GM12801 (cell line): ENCODE results near the gene ANXA8L1.
"Not testable (repeated sequence)": the region's sequence is repeated elsewhere in the genome, so short reads cannot be mapped to it uniquely, and the experiment has no call there.

ENCODE experiments used
- TF ChIP-seq, protein P1 (sequence below): IDR thresholded peaks from one replicate; pipeline ENCODE4 v1.5.1; 2011; ENCODE audit warnings: control low read depth; ENCODE audit not compliant: insufficient read length; ENCODE audit errors: extremely low read depth

ANXA8L1 gene, protein sequence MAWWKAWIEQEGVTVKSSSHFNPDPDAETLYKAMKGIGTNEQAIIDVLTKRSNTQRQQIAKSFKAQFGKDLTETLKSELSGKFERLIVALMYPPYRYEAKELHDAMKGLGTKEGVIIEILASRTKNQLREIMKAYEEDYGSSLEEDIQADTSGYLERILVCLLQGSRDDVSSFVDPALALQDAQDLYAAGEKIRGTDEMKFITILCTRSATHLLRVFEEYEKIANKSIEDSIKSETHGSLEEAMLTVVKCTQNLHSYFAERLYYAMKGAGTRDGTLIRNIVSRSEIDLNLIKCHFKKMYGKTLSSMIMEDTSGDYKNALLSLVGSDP

DNA sequence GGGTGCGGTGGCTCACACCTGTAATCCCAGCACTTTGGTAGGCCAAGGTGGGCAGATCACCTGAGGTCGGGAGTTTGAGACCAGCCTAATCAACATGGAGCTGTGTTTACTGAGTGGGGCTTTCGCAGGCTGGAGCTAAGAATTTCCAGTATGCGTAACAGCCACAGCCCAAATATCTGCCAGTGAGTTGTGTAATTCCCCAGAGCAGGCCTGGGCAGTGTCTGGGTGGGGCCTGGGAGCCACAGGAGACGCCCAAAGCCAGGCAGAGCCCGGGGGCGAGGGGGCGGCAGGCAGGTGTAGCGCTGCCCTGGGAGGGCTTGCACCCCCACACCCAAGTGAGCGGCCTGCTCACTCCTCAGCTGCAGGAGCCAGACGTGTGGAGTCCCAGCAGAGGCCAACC is at the start of gene ANXA8L1:
ANXA8L1 (plus strand) TSS at position 371 of the 400 bp plus-strand sequence. CDS start 76 bp downstream, outside the sequence.
- TF ChIP-seq, protein P1, sequence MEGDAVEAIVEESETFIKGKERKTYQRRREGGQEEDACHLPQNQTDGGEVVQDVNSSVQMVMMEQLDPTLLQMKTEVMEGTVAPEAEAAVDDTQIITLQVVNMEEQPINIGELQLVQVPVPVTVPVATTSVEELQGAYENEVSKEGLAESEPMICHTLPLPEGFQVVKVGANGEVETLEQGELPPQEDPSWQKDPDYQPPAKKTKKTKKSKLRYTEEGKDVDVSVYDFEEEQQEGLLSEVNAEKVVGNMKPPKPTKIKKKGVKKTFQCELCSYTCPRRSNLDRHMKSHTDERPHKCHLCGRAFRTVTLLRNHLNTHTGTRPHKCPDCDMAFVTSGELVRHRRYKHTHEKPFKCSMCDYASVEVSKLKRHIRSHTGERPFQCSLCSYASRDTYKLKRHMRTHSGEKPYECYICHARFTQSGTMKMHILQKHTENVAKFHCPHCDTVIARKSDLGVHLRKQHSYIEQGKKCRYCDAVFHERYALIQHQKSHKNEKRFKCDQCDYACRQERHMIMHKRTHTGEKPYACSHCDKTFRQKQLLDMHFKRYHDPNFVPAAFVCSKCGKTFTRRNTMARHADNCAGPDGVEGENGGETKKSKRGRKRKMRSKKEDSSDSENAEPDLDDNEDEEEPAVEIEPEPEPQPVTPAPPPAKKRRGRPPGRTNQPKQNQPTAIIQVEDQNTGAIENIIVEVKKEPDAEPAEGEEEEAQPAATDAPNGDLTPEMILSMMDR = not testable (repeated sequence)

DNA sequence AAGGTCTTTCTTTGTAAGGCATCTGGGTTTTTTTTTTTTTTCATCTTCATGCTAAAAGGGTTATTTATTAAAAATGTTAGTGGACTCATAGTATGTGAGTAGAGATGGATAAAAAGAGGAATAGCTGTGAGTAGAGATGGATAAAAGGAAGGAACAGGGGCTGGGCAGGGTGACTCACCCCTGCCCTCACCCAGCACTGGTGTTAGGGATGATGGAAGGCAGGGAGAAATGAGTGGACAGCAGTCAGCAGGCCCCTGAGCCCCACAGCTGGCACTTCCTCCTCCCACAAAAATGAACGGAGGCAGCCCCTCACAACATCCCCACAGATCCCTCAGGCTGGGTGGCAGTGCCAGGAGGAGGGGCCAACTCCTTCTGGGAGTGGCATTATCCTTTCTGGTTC is 49.5 kb upstream of the ANXA8L1 start:
- TF ChIP-seq, protein P1 = no peak

DNA sequence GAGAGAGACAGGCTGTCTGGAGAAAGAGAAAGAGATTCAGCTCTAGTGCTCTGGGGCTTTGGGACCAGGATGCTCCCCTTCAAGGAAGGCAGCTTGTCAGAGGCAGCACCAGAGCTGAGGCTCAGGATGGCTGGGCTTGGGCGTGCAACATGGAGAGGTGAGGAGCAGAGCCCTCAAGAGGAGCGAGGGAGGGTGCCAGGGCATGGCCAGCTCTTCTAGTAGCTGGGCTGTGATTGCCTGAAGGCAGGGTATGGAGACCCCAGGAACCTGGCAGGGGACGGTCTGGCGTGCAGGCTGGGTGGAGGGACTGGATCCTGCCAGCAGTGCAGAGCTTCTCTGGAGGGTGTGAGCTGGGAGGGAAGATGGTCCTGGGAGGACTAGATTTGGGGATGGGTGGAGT is 48.6 kb upstream of the ANXA8L1 start:
- TF ChIP-seq, protein P1 = no peak

DNA sequence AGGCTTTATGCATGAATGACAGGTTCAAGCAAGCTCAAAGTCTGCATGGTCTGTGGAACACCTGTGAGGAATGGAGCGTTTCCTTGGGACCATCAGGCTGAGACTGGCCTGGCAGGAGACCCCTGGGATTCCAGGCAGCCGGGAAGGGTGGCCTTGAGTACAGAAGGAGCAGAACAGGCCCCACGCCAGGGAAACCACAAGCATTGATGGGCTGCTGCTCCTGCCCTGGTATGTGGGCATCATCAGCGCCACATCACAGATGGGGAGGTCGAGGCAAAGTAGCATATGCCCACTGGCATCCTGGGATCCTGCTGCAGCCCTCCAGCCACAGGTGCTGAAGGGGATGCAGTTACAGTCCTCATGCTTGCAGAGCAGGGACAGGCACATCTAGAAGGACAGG is 47.9 kb upstream of the ANXA8L1 start:
- TF ChIP-seq, protein P1 = no peak

DNA sequence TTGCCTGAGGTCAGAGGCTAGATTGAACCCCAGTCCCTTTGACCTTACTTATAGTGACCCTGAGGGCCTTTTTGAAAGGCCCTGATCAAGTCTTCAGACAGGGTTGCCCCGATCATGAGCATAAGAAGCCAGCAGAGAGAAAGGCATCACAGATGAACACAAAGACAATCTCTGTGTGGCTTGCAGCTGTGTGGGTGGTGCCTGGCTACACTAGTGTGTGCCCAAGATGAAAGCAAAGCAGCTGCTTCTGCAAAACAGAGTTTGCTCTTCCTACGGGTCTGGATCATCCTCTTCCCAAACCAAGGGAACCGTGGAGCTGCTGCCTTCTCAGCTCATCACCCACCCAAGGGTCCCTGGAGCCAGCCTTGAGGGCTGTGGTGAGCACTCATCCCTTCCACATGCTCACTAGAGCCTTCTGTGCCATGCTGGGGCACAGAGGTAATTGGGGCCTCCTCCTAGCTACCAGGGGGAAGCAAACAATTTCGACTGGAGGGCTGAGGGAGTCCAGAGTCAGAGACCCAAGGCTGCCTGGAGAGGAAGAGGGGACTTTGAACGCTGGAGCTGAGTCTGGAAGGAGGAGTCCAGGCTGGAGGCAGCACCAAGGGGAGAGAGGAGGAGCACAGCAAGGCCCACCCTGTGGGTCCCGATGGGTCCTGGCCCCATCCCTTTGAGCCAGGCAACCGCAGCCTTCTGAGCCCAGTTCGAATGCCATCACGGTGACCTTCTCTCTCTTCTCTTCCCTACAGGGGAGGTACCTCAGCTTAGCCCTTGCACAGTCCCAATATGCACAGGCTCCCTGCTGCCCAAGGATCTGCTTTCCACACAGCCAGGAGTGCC is 46.5 kb upstream of the ANXA8L1 start:
- TF ChIP-seq, protein P1 = no peak

DNA sequence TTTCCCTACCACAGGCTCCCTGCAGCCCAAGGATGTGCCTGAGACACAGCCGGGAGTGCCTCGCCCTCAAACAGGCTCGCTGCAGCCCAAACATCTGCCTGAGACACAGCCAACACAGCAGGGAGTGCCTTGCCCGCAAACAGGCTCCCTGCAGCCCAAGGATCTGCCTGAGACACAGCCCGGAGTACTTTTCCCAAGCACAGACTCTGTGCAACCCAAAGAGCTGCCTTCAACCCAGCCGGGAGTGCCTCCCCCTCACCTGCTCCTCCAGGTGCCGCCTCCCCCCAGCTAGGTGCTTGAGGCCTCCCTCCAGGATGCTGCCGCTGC is 45.9 kb upstream of the ANXA8L1 start:
- TF ChIP-seq, protein P1 = no peak

DNA sequence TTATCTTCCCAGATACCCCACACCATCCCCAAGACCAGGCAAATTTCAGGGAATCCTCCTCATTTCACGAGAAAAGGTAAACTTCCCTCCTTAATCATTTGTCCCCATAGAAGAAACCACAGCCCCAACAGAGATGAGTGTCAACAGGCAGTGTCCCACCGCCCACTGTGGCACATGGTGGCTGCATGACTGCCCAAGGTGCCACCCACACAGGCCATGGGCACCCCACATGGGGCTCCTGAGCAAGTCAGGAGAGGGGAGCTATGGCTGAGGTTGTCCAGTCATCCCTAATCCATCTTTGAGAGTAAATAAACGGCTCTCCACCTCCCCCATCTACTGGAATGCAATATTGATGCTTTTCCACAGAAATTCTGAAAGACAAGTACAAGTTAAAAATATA is 44.7 kb upstream of the ANXA8L1 start:
- TF ChIP-seq, protein P1 = no peak
